ENCODE results near the gene EXOC4. TPM values are rescaled to one million over a fixed set of nuclear protein-coding genes. Genes with fewer than 3 reads are reported as not detected.

Gene EXOC4
- total RNA-seq, 1 experiment from 2014 or later, result 75.8 TPM

GRCh38 chr7:133294234-133294633 is 41.4 kb downstream of the EXOC4 start:
- H3K27me3 ChIP-seq (ENCODE audit: insufficient read depth, low read length), result no peaks in the 10 kb centered on the region
- Mint-ChIP-seq H3K4me1 (peaks cover 11 to 22% of the 10 kb centered on the region in 2 experiments), H3K27ac (no peak overlapping the region), H3K9me3 (no peaks in the 10 kb centered on the region), H3K36me3 (ENCODE audit: insufficient read depth in 1 of 3, low read depth in 3 of 3) (peaks cover 7 to 22% (median 19%) of the 10 kb centered on the region in 3 experiments), H3K4me3 (no peak overlapping the region), H3K27me3 (ENCODE audit: low read depth) (no peaks in the 10 kb centered on the region)
- no peak overlapping the region for H4K91ac ChIP-seq (ENCODE audit: insufficient read length, low read depth, low read length)
- no peak overlapping the region for H3K23ac ChIP-seq (ENCODE audit: insufficient read length, low read depth, low read length)
- H2BK12ac ChIP-seq (ENCODE audit: insufficient read length, low read depth, low read length), result no peak overlapping the region
- no peaks in the 10 kb centered on the region for H3K9me3 ChIP-seq (ENCODE audit: control insufficient read depth, low read depth, low read length)
- H4K20me1 ChIP-seq (ENCODE audit: control insufficient read depth, insufficient read depth, insufficient read length), result no peaks in the 10 kb centered on the region
- no peak overlapping the region for H3K27ac ChIP-seq (ENCODE audit: insufficient read length, low read depth, low read length)
- no peak for TF ChIP-seq CTCF (conservative IDR thresholded peaks at IDR 0.05)
- no peak overlapping the region for H3K4ac ChIP-seq (ENCODE audit: low read depth, low read length)
- H4K5ac ChIP-seq (ENCODE audit: insufficient read length, low read depth, low read length), result no peak overlapping the region
- no peak for DNase-seq
- H4K8ac ChIP-seq (replicated peaks; ENCODE audit: insufficient read length, low read depth, low read length), result no peak overlapping the region
- no peak overlapping the region for H3K4me2 ChIP-seq (ENCODE audit: insufficient read depth, insufficient read length, low read length)
- no peaks in the 10 kb centered on the region for H3K79me1 ChIP-seq (ENCODE audit: insufficient read depth, low read depth, low read length, poor library complexity, severe bottlenecking)
- no peak overlapping the region for H3K14ac ChIP-seq (ENCODE audit: insufficient read depth, low read length)
- H3T11ph ChIP-seq (ENCODE audit: low read length), result no peak overlapping the region
- no peaks in the 10 kb centered on the region for H3K23me2 ChIP-seq (ENCODE audit: insufficient read length, low read depth, low read length, poor library complexity, severe bottlenecking)
- no peak overlapping the region for H3K9ac ChIP-seq (ENCODE audit: extremely low read depth, insufficient read length, low read length)
- H2BK120ac ChIP-seq (ENCODE audit: low read depth, low read length, poor library complexity, severe bottlenecking), result no peak overlapping the region
- no peak overlapping the region for H2BK15ac ChIP-seq (ENCODE audit: low read depth, low read length)
- H2AFZ ChIP-seq (ENCODE audit: low read length), result no peak overlapping the region
- H2AK5ac ChIP-seq (ENCODE audit: insufficient read length, low read length), result no peak overlapping the region
- no peak overlapping the region for H3K18ac ChIP-seq (ENCODE audit: insufficient read length, low read depth, low read length)
- H3K4me1 ChIP-seq (ENCODE audit: insufficient read depth, low read length), result no peaks in the 10 kb centered on the region; the same call in 1 of the 2 replicates
- no peak overlapping the region for H2BK20ac ChIP-seq (ENCODE audit: low read depth, low read length, poor library complexity, severe bottlenecking)
- H2BK5ac ChIP-seq (ENCODE audit: insufficient read length, low read length), result no peak overlapping the region
- H3K79me2 ChIP-seq (ENCODE audit: insufficient read depth, low read length), result no peaks in the 10 kb centered on the region
- H3K56ac ChIP-seq (ENCODE audit: insufficient read length, low read depth, low read length), result no peak overlapping the region
